MM.1S (cell line): ENCODE measurements around the gene CAMKK2.

ENCODE experiments used
- DNase-seq: peaks from one replicate; pipeline ENCODE4 v3.0.0-alpha.2; 2015
- H2AFZ ChIP-seq: fragments of 300-600 bp; sonication (generic); 2 replicates; pipeline ENCODE4 v1.6.0; 2016; ENCODE audit warnings: antibody characterized with exemption, low read length
- H3F3A ChIP-seq: fragments of 300-600 bp; sonication (generic); 2 replicates; pipeline ENCODE4 v1.6.1; 2016; ENCODE audit warnings: mild to moderate bottlenecking, antibody characterized with exemption, low read length, moderate library complexity, mixed read lengths; ENCODE audit not compliant: insufficient read depth
- H3K27ac ChIP-seq: fragments of 300-600 bp; sonication (generic); 2 replicates; pipeline ENCODE4 v1.5.1; 2016; ENCODE audit warnings: mild to moderate bottlenecking, low read length
- H3K27me3 ChIP-seq: fragments of 300-600 bp; sonication (generic); replicated peaks from 2 replicates; pipeline ENCODE4 v1.6.0; 2016; ENCODE audit warnings: low read length; ENCODE audit not compliant: insufficient read depth
- H3K36me3 ChIP-seq: fragments of 300-600 bp; sonication (generic); replicated peaks from 2 replicates; pipeline ENCODE4 v1.6.1; 2016; ENCODE audit warnings: mild to moderate bottlenecking, low read length, mixed read lengths; ENCODE audit not compliant: insufficient read depth
- H3K4me1 ChIP-seq: fragments of 300-600 bp; sonication (generic); 2 replicates; pipeline ENCODE4 v1.6.1; 2016; ENCODE audit warnings: low read length, mixed read lengths
- H3K4me2 ChIP-seq: fragments of 300-600 bp; sonication (generic); 2 replicates; pipeline ENCODE4 v1.6.0; 2016; ENCODE audit warnings: low read depth, low read length
- H3K4me3 ChIP-seq: fragments of 300-600 bp; sonication (generic); 2 replicates; pipeline ENCODE4 v1.5.1; 2016; ENCODE audit warnings: low read length, mixed read lengths
- H3K79me2 ChIP-seq: fragments of 300-600 bp; sonication (generic); 2 replicates; pipeline ENCODE4 v1.6.1; 2016; ENCODE audit warnings: mixed run types, low read length, mixed read lengths
- H3K9ac ChIP-seq: fragments of 300-600 bp; sonication (generic); 2 replicates; pipeline ENCODE4 v1.6.1; 2016; ENCODE audit warnings: low read length, mixed read lengths
- H3K9me2 ChIP-seq: fragments of 300-600 bp; sonication (generic); replicated peaks from 2 replicates; pipeline ENCODE4 v1.6.1; 2016; ENCODE audit warnings: mild to moderate bottlenecking, low read length, mixed read lengths; ENCODE audit not compliant: insufficient read depth
- H3K9me3 ChIP-seq: fragments of 300-600 bp; sonication (generic); replicated peaks from 2 replicates; pipeline ENCODE4 v1.6.1; 2016; ENCODE audit warnings: mild to moderate bottlenecking, low read length, mixed read lengths; ENCODE audit not compliant: insufficient read depth
- H4K20me1 ChIP-seq: fragments of 300-600 bp; sonication (generic); 2 replicates; pipeline ENCODE4 v1.6.1; 2016; ENCODE audit warnings: mild to moderate bottlenecking, low read length, moderate library complexity, mixed read lengths; ENCODE audit not compliant: insufficient read depth
- CTCF ChIP-seq: fragments of 300-600 bp; sonication (generic); IDR thresholded peaks from 2 replicates; pipeline ENCODE4 v1.5.1; 2016; ENCODE audit warnings: antibody characterized with exemption, low read length, mixed read lengths
- EZH2 ChIP-seq: fragments of 300-600 bp; sonication (generic); optimal IDR thresholded peaks from 2 replicates; pipeline ENCODE3; 2017; ENCODE audit warnings: low read depth, mild to moderate bottlenecking, antibody characterized with exemption, low read length, mixed read lengths
- EZH2phosphoT487 ChIP-seq: fragments of 300-600 bp; sonication (generic); IDR thresholded peaks from 2 replicates; pipeline ENCODE4 v1.6.1; 2018; ENCODE audit warnings: antibody characterized with exemption, low read length

Gene CAMKK2

DNA sequence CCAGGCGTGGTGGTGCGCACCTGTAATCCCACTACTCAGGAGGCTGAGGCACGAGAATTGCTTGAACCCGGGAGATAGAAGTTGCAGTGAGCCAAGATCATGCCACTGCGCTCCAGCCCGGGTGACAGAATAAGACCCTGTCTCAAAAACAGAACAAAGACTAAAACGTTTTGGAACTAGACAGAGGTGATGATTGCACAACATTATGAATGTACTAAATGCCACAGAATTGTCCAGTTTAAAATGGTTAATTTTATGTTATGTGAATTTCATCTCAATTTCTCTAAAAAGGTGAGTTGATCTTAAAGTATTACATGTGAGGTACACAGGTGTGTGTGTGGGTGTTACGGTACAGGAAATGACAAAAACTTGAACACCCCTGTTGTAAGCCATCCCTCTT lies 70.1 kb downstream of the CAMKK2 start:
- Histone ChIP-seq H3K4me1 (0 out of 2 replicates have a peak, but pooled peaks cover 4% of the 10 kb centered on the region), H2AFZ (no peak overlapping the region), H4K20me1 (no peaks in the 10 kb centered on the region), H3K4me3 (no peak overlapping the region), H3K4me2 (no peak overlapping the region), H3F3A (peaks cover 3% of the 10 kb centered on the region; the same call in 1 of the 2 replicates), H3K9me3 (no peaks in the 10 kb centered on the region), H3K27me3 (no peaks in the 10 kb centered on the region), H3K36me3 (no peaks in the 10 kb centered on the region), H3K27ac (peak overlapping the region; percentile 88; the same call in 1 of the 2 replicates), H3K79me2 (no peaks in the 10 kb centered on the region), H3K9ac (no peak overlapping the region), H3K9me2 (no peaks in the 10 kb centered on the region)
- DNase-seq = no peak
- TF ChIP-seq EZH2phosphoT487 (no peak), CTCF (no peak), EZH2 (no peak)

- no peaks in the 10 kb centered on the region for H4K20me1 ChIP-seq
- H3F3A ChIP-seq = peaks cover 3% of the 10 kb centered on the region; the same call in 1 of the 2 replicates
- no peaks in the 10 kb centered on the region for H3K27me3 ChIP-seq
- no peaks in the 10 kb centered on the region for H3K9me2 ChIP-seq
- DNase-seq = no peak
- H3K79me2 ChIP-seq = no peaks in the 10 kb centered on the region
- TF ChIP-seq CTCF = no peak
- TF ChIP-seq EZH2 = no peak
- no peak for TF ChIP-seq EZH2phosphoT487
- no peak overlapping the region for H3K27ac ChIP-seq
- H3K9me3 ChIP-seq = no peaks in the 10 kb centered on the region
- H3K9ac ChIP-seq = no peak overlapping the region
- no peak overlapping the region for H2AFZ ChIP-seq
- H3K4me3 ChIP-seq = no peak overlapping the region
- H3K4me2 ChIP-seq = no peak overlapping the region
- H3K36me3 ChIP-seq = no peaks in the 10 kb centered on the region
- H3K4me1 ChIP-seq = 0 out of 2 replicates have a peak, but pooled peaks cover 4% of the 10 kb centered on the region
Measured at GRCh38 chr12:121224591-121224990, 71.9 kb downstream of the CAMKK2 start.

GRCh38 chr12:121223292-121224285 lies 72.9 kb downstream of the CAMKK2 start:
- Histone ChIP-seq H3K4me2 (no peak overlapping the region), H3K4me1 (0 out of 2 replicates have a peak, but pooled peaks cover 4% of the 10 kb centered on the region), H3K36me3 (no peaks in the 10 kb centered on the region), H3K9ac (no peak overlapping the region), H4K20me1 (no peaks in the 10 kb centered on the region), H3K4me3 (no peak overlapping the region), H3F3A (peaks cover 3% of the 10 kb centered on the region; the same call in 1 of the 2 replicates), H3K27ac (no peak overlapping the region), H3K9me3 (no peaks in the 10 kb centered on the region), H3K27me3 (no peaks in the 10 kb centered on the region), H2AFZ (no peak overlapping the region), H3K9me2 (no peaks in the 10 kb centered on the region), H3K79me2 (no peaks in the 10 kb centered on the region)
- TF ChIP-seq CTCF = no peak
- no peak for TF ChIP-seq EZH2phosphoT487
- no peak for TF ChIP-seq EZH2
- DNase-seq = no peak
